Measurements from ENCODE around the gene CELF1. TPM values are rescaled to one million over a fixed set of nuclear protein-coding genes. Genes with fewer than 3 reads are reported as not detected.

Gene CELF1
- total and polyA plus RNA-seq, 11 donors, result 27.3 to 111 (median 85.5) TPM

- TF ChIP-seq CTCF (IDR thresholded peaks at IDR 0.05) (no peak), POLR2A (IDR thresholded peaks at IDR 0.05) (no peak)
- intact Hi-C loops (cut with DNase I), result loop anchor here in 1 of 10 donors (2.0 to 5.0 kb wide), 2 partner anchors 25 to 100 kb away; partner anchors contain the start of gene CELF1
- Histone ChIP-seq H3K9me3 (no peaks in the 10 kb centered on the region), H3K27me3 (no peaks in the 10 kb centered on the region), H3K4me3 (peak overlapping the region in 9 of 12 donors; percentile 76 to 100 (median 96)), H3K36me3 (peaks cover 0 to 74% (median 69%) of the 10 kb centered on the region in 9 donors), H3K27ac (no peak overlapping the region), H3K4me1 (peaks cover 9 to 50% (median 36%) of the 10 kb centered on the region in 12 donors)
- 73 to 76% (median 74%) methylated on average over 13 of the region's 13 CpGs for WGBS, 4 donors
- no peak for DNase-seq
- no peak for ATAC-seq
Measured at GRCh38 chr11:47577460-47578041, 24.6 kb upstream of the CELF1 start.

DNA sequence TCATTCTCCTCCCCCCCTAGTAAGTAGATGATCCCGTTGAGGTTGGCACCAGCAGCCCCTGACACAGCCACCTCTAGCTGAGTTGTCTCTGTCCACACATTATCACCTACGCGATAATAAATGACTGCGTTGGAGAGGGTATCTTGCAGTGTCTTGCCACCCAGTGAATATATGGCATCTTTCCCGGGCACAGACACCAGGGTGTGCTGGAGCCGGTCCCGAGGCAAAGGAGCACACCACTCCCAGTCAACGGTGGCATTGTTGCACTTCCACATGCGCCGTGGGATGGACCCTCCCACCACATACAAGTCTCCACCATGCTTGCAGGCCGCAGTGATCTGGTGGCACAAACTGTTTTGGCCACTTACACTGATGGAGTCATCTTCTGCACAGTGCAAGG is 20.4 kb upstream of the CELF1 start:
- no peak overlapping the region for H3K4me3 ChIP-seq
- peak overlapping the region in 7 of 12 donors; percentile 13 to 68 (median 45) for H3K27ac ChIP-seq
- DNase-seq (peak in 3 of 5 donors; percentile 47 to 68 (median 54)), ATAC-seq (peak; percentile 80 to 88 (median 84))
- WGBS, 4 donors, result 49 to 78% (median 63%) methylated on average over 8 to 11 of the region's 11 CpGs
- TF ChIP-seq POLR2A (IDR thresholded peaks at IDR 0.05), result no peak
- no peak for TF ChIP-seq CTCF (IDR thresholded peaks at IDR 0.05)
- intact Hi-C loops (cut with DNase I), result no loop called here
- no peaks in the 10 kb centered on the region for H3K27me3 ChIP-seq
- peaks cover 7 to 53% (median 41%) of the 10 kb centered on the region in 12 donors for H3K4me1 ChIP-seq
- H3K9me3 ChIP-seq, result no peaks in the 10 kb centered on the region
- peaks cover 0 to 88% (median 73%) of the 10 kb centered on the region in 9 donors for H3K36me3 ChIP-seq

GRCh38 chr11:47572715-47573255 is 19.9 kb upstream of the CELF1 start:
- ATAC-seq (peak in 2 of 4 donors; percentile 20 to 25), DNase-seq (no peak)
- 21 to 32% (median 23%) methylated on average over 6 to 8 of the region's 8 CpGs for WGBS, 4 donors
- no peak for TF ChIP-seq CTCF (IDR thresholded peaks at IDR 0.05)
- no peak for TF ChIP-seq POLR2A (IDR thresholded peaks at IDR 0.05)
- H3K27me3 ChIP-seq, result no peaks in the 10 kb centered on the region
- H3K27ac ChIP-seq, result peak overlapping the region in 8 of 12 donors; percentile 25 to 68 (median 42)
- H3K36me3 ChIP-seq, result peaks cover 0 to 90% (median 73%) of the 10 kb centered on the region in 9 donors
- intact Hi-C loops (cut with DNase I), result no loop called here
- peaks cover 2 to 48% (median 35%) of the 10 kb centered on the region in 12 donors for H3K4me1 ChIP-seq
- no peak overlapping the region for H3K4me3 ChIP-seq
- H3K9me3 ChIP-seq, result no peaks in the 10 kb centered on the region

DNA sequence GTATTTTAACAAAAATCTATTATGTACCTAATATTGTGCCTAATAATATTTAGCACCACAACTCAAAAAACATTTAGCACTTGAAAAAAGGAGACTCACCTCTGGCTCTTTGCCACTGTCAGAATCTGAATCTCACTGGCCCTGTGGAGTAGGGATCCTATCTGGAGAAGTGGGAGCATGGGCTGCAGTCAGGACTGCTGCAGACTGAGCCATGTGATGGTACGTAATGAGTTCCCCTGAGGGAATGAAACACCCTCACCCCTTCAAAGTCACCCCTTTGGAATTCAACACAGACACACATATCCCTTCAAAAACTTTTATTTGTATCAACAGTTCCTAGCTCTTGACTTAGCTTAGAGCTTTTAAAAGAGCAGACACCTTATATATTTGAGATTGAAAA is 19.0 kb upstream of the CELF1 start:
- peak overlapping the region in 5 of 12 donors; percentile 35 to 68 (median 45) for H3K27ac ChIP-seq
- ATAC-seq (peak in 1 of 4 donors; percentile 51), DNase-seq (no peak)
- peaks cover 0 to 85% (median 68%) of the 10 kb centered on the region in 9 donors for H3K36me3 ChIP-seq
- no peak overlapping the region for H3K4me3 ChIP-seq
- H3K9me3 ChIP-seq, result no peaks in the 10 kb centered on the region
- intact Hi-C loops (cut with DNase I), result no loop called here
- peaks cover 0 to 39% (median 27%) of the 10 kb centered on the region in 12 donors for H3K4me1 ChIP-seq
- TF ChIP-seq CTCF (IDR thresholded peaks at IDR 0.05) (no peak), POLR2A (IDR thresholded peaks at IDR 0.05) (no peak)
- H3K27me3 ChIP-seq, result no peaks in the 10 kb centered on the region
- 20 to 44% (median 38%) methylated on average over 1 of the region's 1 CpG for WGBS, 4 donors
